Stimulated activated CD4-positive, alpha-beta T cell treated with anti-CD3 and anti-CD28 coated beads, Interleukin-12 subunit alpha, Interleukin-12 subunit beta, amount 100 ng/mL, for 48 hours (primary cell): ENCODE data around the gene PTBP1.
"Not testable (repeated sequence)": the region's sequence is repeated elsewhere in the genome, so short reads cannot be mapped to it uniquely, and the experiment has no call there.

Experiments used
- DNase-seq, 3 donors: peaks; one replicate each; pipeline ENCODE4 v3.0.0-alpha.2; 2020; ENCODE audit warnings: low read depth in 2 of 3, low spot score in 1 of 3

PTBP1 gene

GRCh38 chr19:852136-853013 is 55.1 kb downstream of the PTBP1 start, which contains the start of gene ELANE:
ELANE (plus strand) TSS chr19:852303; CDS start chr19:852329, 26 bp downstream.
- no peak for DNase-seq

GRCh38 chr19:853014-853585 is 55.8 kb downstream of the PTBP1 start:
- DNase-seq: no peak

- not testable (repeated sequence) for DNase-seq
Observed at GRCh38 chr19:853614-854220, 56.5 kb downstream of the PTBP1 start.

- no peak for DNase-seq
Observed at GRCh38 chr19:854549-854948, 57.3 kb downstream of the PTBP1 start.

- no peak for DNase-seq
Observed at GRCh38 chr19:855142-855541, 57.9 kb downstream of the PTBP1 start.

- no peak for DNase-seq
Observed at GRCh38 chr19:855566-856120, 58.4 kb downstream of the PTBP1 start.

GRCh38 chr19:858284-858683 is 61.0 kb downstream of the PTBP1 start:
- no peak for DNase-seq

- DNase-seq: no peak
Observed at GRCh38 chr19:858868-859843, 61.9 kb downstream of the PTBP1 start, which contains the start of gene CFD. CFD (plus strand) TSS chr19:859664; CDS start chr19:859690, 26 bp downstream.

GRCh38 chr19:861141-861755 is 64.0 kb downstream of the PTBP1 start:
- no peak for DNase-seq
